Right lobe of liver (tissue), 6 donors: ENCODE results near the gene PCDHGA6. TPM values are rescaled to one million over a fixed set of nuclear protein-coding genes. Genes with fewer than 3 reads are reported as not detected.
A peak's percentile ranks its signal among the peaks of the same experiment; 100 is the strongest.

ENCODE experiments used
- ATAC-seq, 4 donors: fragments of 200-7000 bp; cut with Tn5 transposase; one replicate each; pipeline ENCODE4 v1.9.1; 2020; ENCODE audit warnings: mild to moderate bottlenecking in 4 of 4, moderate library complexity in 4 of 4
- DNase-seq, 3 donors: peaks; one replicate each; pipeline ENCODE4 v3.0.0-alpha.2; 2020
- H3K27ac ChIP-seq, 3 donors: fragments of 200-600 bp; one replicate each; pipeline ENCODE4 v1.8.0; 2022
- H3K27me3 ChIP-seq, 2 donors: fragments of 200-600 bp; one replicate each; pipeline ENCODE4 v1.8.0; 2022
- H3K36me3 ChIP-seq, 4 donors: fragments of 200-600 bp; sonication (generic) in 1 of 4; one replicate each; pipeline versions ENCODE4 v1.5.1 to v1.8.0; 2017 to 2022; ENCODE audit warnings: control low read depth in 1 of 4
- H3K4me1 ChIP-seq, 4 donors: fragments of 200-600 bp; sonication (generic) in 1 of 4; one replicate each; pipeline versions ENCODE4 v1.5.1 to v1.8.0; 2017 to 2022; ENCODE audit warnings: control low read depth in 1 of 4
- H3K4me3 ChIP-seq, 3 donors: fragments of 200-600 bp; one replicate each; pipeline ENCODE4 v1.8.0; 2022
- H3K9me3 ChIP-seq, 4 donors: fragments of 200-600 bp; sonication (generic) in 1 of 4; one replicate each; pipeline versions ENCODE4 v1.5.1 to v1.8.0; 2017 to 2022; ENCODE audit warnings: control low read depth in 1 of 4
- POLR2A ChIP-seq: fragments of 450-650 bp; IDR thresholded peaks from one replicate; pipeline ENCODE4 v1.6.1; 2017; ENCODE audit warnings: antibody characterized with exemption, mild to moderate bottlenecking
- WGBS: methylation state at CpG from one replicate; pipeline ENCODE4 v1.1.6; 2018; ENCODE audit warnings: low coverage, low lambda C conversion rate; ENCODE audit not compliant: insufficient coverage; ENCODE audit errors: missing lambda C conversion rate; 5-methylcytosine and 5-hydroxymethylcytosine counted together
- intact Hi-C, 2 donors: fragments of 100-400 bp; cut with DNase I; formaldehyde crosslinking; loops; one replicate each; pipeline versions ENCODE4 v1.11.2 to v1.14.1; 2022
- total RNA-seq, 6 experiments: library from RNA; depleted of rRNA in 2 of 6; stranded (reverse); fragments of >200 nt in 2 of 6; fragmentation: NEBNext Ultra II Directional in 3 of 6; extraction: Animal tissue kit (Norgen Biotek cat#: 25700) in 3 of 6; gene quantifications; one replicate each; pipeline versions ENCODE4 v1.1.0 to v1.2.4, GENCODE V29; 2016 to 2023
- TF ChIP-seq, protein P1 (sequence below), 4 donors: fragments of 200-600 bp in 3 of 4; fragments of 450-650 bp in 1 of 4; IDR thresholded peaks; one replicate each; pipeline versions ENCODE4 v1.5.1 to v1.8.0; 2016 to 2022; ENCODE audit warnings: antibody characterized with exemption in 4 of 4, mild to moderate bottlenecking in 2 of 4
- donor health status: DM: no; HTN: yes; CAD: no.
- donor health status: DM: no; HTN: no; CAD: no.
- donor health status: DM: no; HTN: no; CAD: no.
- donor health status: DM: no; HTN: yes; CAD: no.
- donor health status: DM: no; HTN: yes; CAD: no.

Gene PCDHGA6
- total RNA-seq, 6 experiments from 2014 or later = 0.56 to 1.3 (median 0.89) TPM

DNA sequence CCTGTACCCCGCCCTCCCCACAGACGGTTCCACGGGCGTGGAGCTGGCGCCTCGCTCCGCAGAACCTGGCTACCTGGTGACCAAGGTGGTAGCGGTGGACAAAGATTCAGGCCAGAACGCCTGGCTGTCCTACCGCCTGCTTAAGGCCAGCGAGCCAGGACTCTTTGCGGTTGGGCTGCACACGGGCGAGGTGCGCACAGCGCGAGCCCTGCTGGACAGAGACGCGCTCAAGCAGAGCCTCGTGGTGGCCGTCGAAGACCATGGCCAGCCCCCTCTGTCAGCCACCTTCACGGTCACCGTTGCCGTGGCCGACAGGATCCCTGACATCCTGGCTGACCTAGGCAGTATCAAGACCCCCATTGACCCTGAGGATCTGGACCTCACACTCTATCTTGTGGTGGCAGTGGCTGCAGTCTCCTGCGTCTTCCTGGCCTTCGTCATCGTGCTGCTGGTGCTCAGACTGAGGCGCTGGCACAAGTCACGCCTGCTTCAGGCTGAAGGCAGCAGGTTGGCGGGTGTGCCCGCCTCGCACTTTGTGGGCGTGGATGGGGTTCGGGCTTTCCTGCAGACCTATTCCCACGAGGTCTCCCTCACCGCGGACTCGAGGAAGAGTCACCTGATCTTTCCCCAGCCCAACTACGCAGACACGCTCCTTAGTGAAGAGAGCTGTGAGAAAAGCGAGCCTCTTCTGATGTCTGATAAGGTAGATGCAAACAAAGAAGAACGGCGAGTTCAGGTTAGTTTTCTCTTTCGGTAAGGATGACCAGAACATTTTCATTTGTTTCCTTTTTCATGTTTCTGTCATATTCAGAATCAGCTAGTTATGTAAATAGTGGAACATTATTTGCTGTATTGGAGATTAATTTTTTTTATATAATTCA, 7.4 kb upstream of the PCDHGA6 start:
- no peak for ATAC-seq
- H3K36me3 ChIP-seq = no peaks in the 10 kb centered on the region
- DNase-seq = no peak
- no peak overlapping the region for H3K27ac ChIP-seq
- no peak overlapping the region for H3K4me3 ChIP-seq
- H3K27me3 ChIP-seq = no peaks in the 10 kb centered on the region
- intact Hi-C loops = no loop called here
- WGBS = 20% methylated on average over 17 of the region's 46 CpGs
- H3K9me3 ChIP-seq = peaks cover 0 to 13% (median 1%) of the 10 kb centered on the region in 4 donors
- TF ChIP-seq, protein P1, sequence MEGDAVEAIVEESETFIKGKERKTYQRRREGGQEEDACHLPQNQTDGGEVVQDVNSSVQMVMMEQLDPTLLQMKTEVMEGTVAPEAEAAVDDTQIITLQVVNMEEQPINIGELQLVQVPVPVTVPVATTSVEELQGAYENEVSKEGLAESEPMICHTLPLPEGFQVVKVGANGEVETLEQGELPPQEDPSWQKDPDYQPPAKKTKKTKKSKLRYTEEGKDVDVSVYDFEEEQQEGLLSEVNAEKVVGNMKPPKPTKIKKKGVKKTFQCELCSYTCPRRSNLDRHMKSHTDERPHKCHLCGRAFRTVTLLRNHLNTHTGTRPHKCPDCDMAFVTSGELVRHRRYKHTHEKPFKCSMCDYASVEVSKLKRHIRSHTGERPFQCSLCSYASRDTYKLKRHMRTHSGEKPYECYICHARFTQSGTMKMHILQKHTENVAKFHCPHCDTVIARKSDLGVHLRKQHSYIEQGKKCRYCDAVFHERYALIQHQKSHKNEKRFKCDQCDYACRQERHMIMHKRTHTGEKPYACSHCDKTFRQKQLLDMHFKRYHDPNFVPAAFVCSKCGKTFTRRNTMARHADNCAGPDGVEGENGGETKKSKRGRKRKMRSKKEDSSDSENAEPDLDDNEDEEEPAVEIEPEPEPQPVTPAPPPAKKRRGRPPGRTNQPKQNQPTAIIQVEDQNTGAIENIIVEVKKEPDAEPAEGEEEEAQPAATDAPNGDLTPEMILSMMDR (IDR thresholded peaks at IDR 0.05) = no peak
- TF ChIP-seq POLR2A = no peak
- no peaks in the 10 kb centered on the region for H3K4me1 ChIP-seq

DNA sequence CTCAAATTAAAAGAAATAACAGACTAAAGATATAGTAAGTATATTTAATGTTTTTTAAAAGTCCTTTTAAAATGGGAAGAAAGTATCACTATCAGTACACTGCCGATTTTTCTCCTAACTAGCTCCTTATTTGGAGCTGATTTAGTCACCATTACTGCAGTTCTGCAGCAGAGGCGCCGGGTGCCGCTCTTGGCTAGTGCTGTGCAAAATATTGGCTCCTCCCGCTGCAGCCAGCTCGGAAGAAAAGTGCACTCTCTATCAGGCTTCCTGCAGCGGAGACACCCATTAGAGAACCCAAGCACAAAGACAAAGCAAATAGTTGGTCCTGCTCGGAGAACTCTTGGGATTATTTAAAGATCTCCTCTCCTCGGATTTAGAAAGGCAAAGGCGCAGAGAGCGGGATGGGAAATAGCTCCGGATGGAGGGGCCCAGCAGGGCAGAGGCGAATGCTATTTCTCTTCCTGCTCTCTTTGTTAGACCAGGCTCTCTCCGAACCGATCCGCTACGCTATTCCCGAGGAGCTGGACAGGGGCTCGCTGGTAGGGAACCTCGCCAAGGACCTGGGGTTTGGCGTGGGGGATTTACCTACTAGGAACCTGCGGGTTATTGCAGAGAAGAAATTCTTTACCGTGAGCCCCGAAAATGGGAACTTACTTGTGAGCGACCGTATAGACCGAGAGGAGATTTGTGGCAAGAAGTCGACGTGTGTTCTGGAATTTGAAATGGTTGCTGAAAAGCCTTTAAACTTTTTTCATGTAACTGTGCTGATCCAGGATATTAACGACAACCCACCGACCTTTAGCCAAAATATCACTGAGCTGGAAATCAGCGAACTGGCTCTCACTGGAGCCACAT, 3.5 kb upstream of the PCDHGA6 start, which contains the start of gene PCDHGB3:
Gene PCDHGB3, plus strand, starts transcription at position 249 of the 855 bp plus-strand sequence. Its CDS starts 153 bp downstream, at position 402.
- Histone ChIP-seq H3K4me1 (no peaks in the 10 kb centered on the region), H3K27ac (no peak within 1 kb of the TSS), H3K27me3 (no peaks in the 10 kb centered on the region), H3K9me3 (peaks cover 0 to 13% (median 4%) of the 10 kb centered on the region in 4 donors), H3K36me3 (no peaks in the 10 kb centered on the region), H3K4me3 (peak within 1 kb of the TSS in 2 of 3 donors; percentile 7 to 30)
- peak; percentile 75 to 86 (median 80) for ATAC-seq
- DNase-seq = no peak
- intact Hi-C loops = no loop called here
- no peak for TF ChIP-seq POLR2A
- TF ChIP-seq, protein P1 (IDR thresholded peaks at IDR 0.05) = peak in 3 of 4 donors; percentile 8 to 24 (median 17)
- 17% methylated on average over 30 of the region's 32 CpGs for WGBS

DNA sequence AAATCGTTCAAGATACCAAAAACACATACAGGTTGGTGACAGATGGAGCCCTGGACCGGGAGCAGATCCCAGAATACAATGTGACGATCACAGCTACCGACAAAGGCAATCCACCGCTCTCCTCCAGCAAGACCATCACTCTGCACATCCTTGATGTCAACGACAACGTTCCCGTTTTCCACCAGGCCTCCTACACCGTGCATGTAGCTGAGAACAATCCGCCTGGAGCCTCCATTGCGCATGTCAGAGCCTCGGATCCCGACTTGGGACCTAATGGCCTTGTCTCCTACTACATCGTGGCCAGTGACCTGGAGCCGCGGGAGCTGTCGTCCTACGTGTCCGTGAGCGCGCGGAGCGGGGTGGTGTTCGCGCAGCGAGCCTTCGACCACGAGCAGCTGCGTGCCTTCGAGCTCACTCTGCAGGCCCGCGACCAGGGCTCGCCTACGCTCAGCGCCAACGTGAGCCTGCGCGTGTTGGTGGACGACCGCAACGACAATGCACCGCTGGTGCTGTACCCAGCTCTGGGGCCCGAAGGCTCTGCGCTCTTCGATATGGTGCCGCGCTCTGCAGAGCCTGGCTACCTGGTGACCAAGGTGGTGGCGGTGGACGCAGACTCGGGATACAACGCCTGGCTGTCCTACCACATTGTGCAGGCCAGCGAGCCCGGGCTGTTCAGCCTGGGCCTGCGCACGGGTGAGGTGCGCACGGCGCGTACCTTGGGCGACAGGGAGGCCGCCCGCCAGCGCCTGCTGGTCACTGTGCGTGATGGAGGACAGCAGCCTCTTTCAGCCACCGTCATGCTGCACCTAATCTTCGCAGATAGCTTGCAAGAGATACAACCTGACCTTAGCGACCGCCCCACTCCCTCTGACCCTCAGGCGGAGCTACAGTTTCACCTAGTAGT, 1.9 kb upstream of the PCDHGA6 start:
- no peak overlapping the region for H3K4me3 ChIP-seq
- no peak for DNase-seq

More for the DNA sequence above, 1.9 kb upstream of the PCDHGA6 start:
- TF ChIP-seq, protein P1 (IDR thresholded peaks at IDR 0.05) = no peak
- no peak for TF ChIP-seq POLR2A
- Histone ChIP-seq H3K9me3 (peaks cover 0 to 10% (median 6%) of the 10 kb centered on the region in 4 donors), H3K4me1 (no peaks in the 10 kb centered on the region), H3K36me3 (no peaks in the 10 kb centered on the region), H3K27me3 (no peaks in the 10 kb centered on the region), H3K27ac (no peak overlapping the region)
- intact Hi-C loops = no loop called here
- WGBS = 34% methylated on average over 16 of the region's 69 CpGs
- no peak for ATAC-seq
